ENCODE measurements around the gene SS18L1.

SS18L1 gene

DNA sequence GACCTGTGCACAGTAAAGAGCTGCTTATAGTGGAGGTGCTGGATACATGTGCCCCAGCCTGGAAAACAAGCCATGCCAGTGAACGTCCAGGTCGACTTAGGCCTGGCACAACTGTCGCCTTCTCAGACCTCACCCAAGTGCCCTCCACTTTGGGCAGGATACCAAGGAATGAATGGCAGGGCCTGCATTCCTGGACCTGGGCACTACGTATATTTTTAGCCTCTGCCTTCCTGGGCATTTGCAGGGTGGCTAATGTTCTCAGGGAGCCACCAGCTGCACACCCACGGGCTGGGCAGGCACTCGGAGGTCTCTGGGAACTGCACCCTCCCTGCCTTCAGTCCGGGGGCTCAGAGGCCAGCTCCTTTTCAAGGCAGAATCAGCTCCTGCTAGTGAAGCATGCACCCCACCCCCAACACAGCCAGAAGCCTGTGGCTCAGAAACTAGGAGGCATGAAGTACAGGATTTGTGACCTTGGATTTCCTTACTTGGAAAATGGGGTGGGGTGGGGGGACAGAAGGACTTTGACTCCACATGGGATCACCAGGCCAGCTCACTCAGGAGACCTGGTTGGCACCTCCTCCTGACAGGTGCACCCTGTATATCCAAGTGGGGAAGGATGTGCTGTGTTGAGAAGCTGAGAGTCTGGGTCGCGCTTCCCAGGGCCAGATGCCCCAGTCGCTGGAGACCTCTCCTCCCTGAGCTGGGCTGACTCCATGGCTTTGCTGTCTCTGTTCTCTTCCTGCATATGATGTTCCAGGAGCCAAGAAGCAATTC, 23.8 kb upstream of the SS18L1 start:
- DNase-seq (ENCODE audit: low spot score): no peak

DNA sequence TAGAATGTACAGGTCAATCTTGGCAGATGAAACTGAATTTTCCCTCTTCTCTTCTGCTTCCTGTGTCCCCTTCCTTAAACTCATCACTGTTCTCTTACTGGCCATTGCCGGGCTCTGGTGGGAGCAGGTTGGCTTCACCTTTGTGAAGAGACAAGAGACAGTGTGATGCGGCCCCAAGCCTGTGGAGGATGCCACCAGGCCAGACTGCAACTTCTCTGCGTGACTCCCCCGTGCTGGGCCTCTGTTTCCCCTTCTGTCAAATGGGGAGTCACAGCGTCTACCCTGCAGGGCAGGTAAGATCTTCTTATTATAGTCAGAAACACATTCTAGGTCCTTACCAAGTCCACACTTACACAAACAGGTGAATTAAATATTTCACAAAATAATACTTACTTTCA, 23.2 kb upstream of the SS18L1 start:
- DNase-seq (ENCODE audit: low spot score): no peak

DNA sequence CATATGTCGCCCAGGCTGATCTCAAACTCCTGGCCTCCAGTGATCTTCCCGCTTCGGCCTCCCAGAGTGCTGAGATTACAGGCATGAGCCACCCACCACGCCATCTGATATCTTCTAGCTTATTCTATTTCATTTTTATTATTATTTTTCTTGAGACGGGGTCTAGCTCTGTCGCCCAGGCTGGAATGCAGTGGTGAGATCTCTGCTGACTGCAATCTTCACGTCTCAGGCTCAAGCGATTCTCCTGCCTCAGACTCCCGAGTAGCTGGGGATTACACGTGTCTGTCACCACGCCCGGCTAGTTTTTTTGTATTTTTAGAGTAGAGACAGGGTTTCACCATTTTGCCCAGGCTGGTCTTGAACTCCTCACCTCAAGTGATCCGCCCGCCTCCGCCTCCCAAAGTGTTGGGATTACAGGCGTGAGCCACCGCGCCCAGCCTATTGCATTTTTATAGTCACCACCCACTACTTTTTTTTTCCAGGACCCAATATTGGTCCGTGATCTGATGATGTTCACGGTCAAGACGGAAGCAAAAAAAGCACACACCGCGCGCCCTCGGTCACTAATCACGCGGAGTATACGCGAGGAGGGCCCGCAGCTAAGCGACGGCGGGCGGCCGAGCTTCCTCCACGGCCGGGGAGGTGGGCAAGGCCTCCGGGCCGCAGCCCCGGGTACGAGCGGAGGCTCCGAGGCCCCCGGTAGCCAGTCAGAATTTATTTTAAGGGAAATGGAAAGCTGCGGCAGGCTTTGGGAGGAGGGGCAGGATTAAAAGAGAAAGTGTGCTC, 22.4 kb upstream of the SS18L1 start:
- no peak for DNase-seq (ENCODE audit: low spot score)

DNA sequence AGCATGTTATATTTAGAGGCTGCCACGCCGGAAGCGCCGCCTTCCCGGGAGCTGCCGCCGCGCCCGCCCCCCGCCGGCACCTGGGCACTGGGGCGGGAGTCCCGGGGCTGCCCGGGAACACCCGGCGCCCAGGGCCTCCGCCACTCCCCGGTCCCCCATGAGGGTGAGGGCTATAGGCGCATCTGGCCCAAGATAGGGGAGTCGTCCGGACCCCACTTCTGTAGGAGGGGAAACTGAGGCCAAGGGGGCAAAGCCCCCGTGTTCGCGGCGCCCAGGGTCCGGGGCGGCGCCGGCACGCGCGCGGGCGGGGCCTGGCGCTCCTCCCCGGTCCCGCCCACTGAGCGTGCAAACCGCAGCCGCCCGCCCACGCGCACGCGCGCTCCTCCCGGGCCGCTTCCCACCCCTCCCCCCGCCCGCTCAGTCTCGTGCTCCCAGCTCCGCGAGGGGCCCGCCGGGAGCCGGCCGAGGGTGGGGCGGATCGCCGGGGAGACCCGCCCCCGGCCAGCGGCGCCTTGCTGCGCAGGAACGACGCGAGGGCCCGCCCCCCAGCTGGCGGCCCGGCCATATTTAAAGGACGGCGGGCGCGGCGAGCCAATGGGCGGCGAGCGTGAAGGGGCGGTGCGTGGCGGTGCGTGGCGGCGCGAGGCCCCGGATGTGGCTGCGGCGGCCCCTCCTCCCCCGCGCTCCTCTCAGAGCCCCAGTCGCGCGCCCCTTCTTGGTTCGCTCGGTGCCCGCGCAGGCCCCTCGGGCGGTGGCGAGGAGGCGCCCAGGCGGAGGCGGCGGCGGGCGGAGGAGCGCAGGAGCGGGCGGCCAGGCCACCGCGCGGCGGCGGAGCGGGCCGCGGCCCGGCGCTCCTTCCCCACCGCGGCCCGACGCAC, 21.6 kb upstream of the SS18L1 start, which contains the start of gene LSM14B:
LSM14B (plus strand) TSS at position 700 of the 878 bp plus-strand sequence. CDS start 192 bp downstream, outside the sequence.
- peak; percentile 98 for DNase-seq (ENCODE audit: low spot score)

DNA sequence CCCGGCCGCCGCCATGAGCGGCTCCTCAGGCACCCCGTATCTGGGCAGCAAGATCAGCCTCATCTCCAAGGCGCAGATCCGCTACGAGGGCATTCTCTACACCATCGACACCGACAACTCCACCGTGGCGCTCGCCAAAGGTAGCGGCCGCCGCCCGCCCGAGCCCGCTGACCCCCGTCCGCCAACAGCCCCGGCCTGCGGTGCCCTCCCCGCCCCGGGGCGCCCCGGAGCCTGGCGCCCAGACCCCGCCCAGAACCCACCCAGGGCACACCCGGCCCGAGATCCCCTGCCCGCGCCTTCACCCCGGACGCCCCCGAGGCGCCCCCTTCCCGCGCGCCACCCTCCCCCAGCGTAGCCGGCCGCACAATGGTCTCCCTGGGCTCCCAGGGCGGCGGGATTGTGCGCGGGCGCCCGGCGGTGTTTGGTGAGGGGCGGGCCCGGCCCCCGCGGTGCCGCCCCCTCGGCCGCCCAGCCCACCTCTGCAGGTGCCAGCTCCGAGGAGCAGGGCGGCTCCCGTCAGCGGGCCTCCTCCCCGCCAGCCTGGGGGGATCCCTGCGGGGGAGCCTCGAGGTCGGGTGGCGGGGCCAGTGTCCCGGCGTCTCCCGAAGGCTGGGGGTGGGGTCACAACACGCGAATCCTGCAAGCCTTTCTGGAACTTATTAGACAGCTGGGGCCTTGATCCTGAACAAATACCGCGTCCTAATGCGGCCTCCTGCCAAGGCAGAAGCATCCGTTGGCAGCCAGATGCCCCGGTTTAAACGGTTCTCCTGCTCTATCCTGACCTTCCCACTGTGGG, 20.7 kb upstream of the SS18L1 start:
- peak; percentile 74 for DNase-seq (ENCODE audit: low spot score)

DNA sequence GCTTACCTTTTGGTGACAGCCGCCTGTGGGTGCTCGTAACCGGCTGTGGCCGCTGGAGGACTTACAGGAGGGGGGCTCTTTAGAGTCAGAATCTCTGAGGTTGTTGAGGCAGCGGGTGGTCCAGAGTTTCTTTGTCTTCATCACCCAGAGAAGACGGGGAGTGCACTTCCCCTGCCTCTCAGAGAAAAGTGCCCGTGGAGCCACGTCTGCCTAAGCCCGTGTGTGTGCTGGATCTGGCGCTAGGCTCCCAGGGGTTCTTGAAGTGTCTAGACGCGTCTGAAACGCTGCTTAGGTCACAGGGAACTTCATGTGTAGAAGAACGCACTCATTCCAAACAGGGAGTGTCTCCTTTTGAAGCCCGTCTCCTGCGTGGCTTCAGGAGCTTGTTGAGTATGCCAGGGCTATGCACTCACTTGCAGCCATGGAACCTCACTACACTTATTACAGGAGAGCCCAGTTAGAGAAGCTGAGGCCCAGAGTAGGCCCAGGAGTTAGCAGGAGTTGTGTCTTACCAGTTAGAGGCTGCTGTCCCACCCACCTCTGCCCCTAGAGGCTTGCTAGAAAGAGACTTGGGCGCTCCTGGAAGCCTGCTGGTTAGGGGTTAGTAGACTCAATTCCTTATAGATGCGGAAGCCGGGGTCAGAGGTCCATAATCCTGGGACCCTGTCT, 20.0 kb upstream of the SS18L1 start:
- no peak for DNase-seq (ENCODE audit: low spot score)

DNA sequence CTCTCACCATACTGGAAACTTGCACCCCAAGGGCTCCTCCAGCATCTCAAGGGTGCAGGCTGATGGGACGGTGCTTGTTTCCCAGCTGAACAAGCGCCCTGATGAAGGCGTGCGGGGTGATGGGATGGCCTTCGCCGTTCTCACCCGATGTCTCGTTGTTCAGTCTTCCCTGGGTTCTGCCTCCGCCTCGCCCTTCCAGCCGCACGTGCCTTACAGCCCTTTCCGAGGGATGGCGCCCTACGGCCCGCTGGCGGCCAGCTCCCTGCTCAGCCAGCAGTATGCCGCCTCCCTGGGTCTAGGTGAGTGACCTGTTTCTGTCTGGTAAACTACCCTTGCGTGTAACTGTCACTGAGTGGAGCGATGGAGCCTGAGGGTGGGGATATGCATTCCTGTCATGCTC, 17.4 kb upstream of the SS18L1 start:
- no peak for DNase-seq (ENCODE audit: low spot score)

DNA sequence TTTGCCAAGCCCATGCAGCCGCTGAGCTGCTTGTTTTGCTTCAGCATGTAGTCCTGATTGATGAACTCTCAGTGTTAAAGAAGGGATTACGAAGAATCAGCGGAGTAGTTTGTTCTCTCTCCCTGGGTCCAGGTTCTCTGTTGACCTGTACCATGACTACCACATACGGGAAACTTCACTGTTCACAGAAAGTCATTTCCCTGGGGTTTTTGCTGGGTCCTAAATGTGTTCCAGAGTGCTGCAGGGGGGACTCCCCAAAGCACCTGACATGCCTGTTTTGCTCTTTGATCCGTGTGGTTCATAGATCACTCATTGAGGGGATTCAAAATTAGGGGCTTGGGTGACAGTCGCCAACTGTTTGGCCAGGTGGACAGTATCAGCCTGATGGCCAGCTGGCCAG, 15.8 kb upstream of the SS18L1 start:
- no peak for DNase-seq (ENCODE audit: low spot score)

DNA sequence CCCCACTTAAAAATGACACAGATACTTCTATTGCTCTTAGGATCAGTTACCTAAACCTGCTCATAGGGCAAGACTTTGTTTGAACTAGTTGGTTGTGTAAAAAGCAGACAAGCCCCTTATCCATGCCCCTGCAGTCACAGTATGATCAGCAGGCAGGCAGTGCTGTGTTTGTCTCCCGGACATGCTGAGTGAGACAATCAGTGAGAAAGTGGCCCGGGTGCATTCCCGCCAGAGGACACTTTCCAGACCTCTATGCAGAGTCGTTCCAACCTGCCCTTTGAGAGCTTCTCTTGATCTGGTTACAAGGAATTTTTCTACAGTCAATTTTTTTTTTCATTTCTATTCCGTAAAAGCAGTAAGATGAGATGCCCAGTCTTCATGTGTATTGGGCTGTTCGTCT, 15.1 kb upstream of the SS18L1 start:
- no peak for DNase-seq (ENCODE audit: low spot score)

DNA sequence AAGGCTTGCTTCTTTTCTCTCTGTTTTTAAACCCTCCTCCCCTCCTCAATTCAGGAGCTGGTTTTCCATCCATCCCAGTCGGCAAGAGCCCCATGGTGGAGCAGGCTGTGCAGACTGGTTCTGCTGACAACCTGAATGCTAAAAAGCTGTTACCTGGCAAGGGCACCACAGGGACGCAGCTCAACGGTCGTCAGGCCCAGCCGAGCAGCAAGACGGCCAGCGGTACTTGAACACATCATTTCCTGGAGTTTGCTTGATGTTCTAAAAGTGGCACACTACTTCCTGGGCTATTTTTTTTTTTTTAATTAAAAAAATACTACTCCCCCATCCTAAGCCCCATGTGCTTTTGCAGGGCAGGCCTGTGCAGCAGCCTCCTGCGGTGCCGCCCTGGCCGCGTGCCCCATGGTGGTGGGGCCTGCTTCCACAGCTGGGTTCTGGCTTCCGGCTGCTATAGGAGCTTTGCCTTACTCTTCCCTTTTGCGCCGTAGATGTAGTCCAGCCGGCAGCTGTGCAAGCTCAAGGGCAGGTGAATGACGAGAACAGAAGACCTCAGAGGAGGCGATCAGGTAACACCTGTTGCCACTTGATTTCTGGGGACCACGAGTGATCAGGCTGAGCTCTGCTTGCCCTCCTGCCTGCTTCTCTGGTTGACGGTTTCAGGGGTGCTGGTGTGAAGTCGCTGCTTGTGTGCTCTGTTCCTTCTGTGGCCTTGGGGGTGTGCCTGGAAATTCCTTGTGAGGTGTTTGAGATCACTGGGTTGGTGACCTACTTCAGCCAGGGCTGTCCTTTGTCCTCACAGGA, 13.6 kb upstream of the SS18L1 start:
- no peak for DNase-seq (ENCODE audit: low spot score)

DNA sequence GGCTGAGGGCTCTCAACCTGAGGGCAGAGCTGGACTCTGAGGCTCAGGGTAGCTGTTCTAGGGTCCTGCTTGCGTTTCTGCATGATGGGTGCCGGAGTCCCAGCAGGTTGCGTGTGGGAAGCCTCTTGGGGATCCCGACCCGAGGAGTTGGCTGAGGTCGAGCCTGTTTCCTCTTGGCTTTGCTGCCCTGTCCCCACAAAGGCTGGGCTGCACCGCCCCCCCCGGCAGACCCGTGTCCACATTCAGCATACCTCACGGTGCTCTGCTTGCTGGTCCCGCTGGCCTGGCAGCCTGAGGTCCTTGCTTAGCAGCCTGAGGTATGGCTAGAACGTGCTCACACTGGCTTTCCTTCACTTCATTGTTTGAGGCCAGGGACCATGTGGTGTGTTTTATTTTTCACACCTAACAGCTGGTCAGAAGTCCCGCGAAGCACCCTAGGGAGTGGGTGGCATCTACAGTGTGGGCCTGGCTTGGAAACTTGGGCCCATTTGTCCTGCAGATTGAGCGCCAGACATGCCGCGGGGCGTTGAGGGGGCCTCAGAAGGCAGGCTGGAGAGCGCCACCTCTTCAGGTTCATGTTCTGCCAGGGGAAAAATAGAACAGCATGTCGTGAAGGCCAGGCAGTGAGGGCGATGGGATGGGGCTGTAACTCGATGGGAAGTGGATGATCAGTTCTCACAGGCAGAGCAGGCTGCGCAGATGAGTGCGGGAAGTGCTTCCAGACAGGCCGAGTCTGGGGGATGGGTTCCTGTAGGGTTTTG, 11.8 kb upstream of the SS18L1 start:
- no peak for DNase-seq (ENCODE audit: low spot score)

DNA sequence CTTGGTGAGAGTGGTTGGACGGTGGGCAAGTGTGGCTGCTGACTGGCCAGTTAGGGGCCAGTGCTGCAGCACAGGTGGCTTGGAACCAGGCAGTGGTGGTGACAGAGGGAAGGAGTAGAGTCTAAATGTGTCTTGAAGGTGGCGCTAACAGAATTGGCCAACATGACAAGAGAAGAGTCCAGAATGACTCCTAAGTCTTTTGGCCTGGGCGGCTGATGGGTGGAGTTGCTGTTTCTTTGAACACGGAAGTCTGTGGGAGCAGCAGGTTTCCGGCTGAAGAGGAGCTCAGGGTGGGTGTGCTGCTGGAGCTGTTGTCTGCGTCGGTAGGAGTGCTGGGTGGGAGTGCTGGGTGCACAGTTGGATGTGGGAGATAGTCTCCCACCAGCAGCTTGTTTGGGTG, 11.1 kb upstream of the SS18L1 start:
- DNase-seq (ENCODE audit: low spot score): no peak

DNA sequence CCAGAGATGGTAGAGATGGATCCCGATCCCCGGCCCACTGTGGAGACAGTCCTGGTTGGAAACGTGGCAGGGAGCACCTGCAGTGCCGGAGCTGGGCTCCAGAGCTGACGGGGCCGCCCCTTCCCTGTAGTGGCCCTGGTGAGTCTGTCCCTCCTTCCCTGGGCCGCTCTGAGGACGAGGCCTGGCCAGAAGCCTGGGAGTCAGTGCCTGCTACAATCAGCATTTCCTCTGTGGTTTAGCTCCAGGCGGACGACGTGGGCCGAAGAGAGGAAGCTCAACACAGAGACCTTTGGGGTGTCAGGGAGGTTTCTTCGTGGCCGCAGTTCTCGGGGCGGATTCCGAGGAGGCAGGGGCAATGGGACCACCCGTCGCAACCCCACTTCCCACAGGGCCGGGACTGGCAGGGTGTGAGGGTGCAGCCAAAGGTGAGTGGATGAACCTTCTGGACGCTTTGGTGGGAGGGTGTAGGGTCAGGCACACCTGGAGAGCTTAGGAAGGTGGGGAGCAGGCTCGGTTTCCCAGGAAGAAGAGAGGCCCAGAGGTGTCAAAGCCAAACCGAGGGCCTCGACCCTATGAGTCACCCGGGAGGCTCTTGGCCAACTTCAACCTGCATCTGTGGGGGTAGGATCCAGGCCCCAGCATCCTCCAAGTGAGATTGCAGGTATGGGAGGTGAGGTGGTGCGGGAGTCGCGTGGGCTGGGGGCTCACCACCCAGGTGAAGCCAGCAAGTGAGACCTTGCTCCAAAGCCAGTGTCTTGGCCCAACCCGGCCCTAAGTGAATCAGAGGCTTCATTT, 10.3 kb upstream of the SS18L1 start:
- no peak for DNase-seq (ENCODE audit: low spot score)

DNA sequence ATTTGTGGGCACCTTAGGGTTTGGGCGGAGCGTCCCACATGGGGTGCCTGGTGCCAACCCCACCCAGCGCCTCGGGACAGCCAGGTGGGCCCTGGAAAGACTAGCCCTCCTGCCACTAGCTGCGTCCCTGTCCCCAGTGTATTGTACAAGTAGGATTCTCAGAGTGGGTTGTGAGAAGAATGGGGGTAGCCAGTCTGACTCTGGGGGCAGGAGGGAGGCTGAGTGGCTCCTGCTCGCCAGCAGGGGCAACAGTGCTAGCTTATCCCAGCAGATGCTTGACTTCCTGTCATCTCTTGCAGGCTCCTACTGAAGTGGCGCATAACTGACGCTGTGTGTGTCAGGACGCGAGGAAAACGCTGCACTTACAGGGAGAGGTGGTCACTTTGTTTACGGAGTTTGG, 9.7 kb upstream of the SS18L1 start:
- DNase-seq (ENCODE audit: low spot score): peak; percentile 55

DNA sequence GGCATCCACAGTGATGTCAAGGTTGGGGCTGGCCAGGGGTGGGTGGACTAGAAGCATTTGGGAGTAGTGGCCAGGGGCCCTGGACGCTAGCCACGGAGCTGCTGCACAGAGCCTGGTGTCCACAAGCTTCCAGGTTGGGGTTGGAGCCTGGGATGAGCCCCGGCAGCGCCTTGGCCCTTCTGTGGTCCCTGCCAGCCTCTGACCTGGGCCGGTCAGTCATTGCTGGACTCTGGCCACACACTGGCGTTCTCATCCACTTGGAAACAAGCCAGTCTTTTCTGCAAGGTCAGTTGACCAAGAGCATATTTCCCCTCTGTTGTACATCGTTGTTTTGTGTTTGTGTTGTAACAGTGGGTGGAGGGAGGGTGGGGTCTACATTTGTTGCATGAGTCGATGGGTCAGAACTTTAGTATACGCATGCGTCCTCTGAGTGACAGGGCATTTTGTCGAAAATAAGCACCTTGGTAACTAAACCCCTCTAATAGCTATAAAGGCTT, 8.8 kb upstream of the SS18L1 start:
- DNase-seq (ENCODE audit: low spot score): no peak

DNA sequence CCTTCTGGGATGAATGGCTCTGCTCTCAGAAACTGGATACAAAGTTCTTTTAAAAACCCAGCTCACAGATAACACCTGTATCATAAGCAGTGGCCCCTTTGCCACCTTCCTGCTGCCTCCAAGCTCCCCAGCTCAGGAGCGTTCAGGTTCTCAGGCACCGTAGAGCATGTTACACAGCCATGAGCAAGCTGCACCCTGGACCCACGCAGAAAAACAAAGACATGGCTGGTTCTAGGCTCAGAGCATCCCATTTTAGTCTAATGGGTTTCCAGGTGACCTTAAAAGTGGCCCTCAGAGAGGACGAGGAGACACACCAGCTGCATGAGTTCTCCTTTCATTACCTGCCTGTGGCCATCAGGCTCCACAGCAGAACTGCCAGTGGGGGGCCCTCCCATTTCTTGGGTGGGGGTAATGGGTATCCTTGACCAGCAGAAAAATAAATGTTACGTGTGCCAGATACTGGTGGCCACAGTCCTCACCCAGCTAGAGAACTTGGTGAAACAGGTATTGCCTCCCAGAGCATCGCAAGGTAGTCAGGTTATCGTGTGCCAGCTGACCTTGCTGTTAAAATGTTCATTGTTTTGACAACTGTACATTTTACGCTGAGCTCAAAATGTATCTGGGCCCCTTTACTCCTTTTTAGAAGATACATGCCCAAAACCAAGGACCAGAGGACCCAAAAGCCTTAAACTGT, 7.8 kb upstream of the SS18L1 start:
- DNase-seq (ENCODE audit: low spot score): no peak

DNA sequence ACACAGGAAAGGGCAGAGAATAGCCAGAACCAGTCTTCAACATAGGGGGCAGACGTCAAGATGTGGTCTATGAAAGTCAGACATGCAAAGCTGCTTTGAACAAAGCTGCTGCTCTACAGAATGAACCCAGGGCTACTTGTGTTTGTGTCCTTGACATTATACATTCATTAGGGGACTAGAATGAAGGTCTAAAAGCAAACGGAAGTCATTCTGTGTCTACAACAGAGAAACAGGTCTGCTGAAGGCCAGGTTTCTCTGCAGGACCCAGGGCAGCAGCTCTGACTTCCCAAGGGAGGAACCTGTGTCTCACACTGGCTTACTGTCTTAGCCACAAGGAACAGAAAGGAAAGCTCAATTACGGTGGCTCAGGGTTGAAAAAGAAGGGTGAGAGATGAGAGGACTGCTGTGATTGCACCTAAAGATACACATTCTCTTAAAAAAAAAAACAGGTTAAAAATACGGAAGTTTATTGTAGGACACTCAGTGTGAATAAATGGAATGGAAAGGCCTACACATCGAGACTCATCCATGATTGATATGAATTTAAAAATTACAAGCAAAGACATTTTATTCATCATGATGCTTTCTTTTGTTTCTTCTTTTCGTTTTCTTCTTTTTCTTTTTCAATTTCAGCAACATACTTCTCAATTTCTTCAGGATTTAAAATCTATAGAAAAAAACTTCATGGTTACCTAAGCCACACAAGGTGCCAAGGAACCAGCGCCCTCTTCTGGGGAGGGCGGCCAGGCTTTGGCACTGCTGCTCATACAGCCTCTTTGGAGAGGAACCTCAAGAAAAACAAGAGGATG, 7.1 kb upstream of the SS18L1 start:
- DNase-seq (ENCODE audit: low spot score): peak; percentile 76
